ENCODE results near the gene ATF6.

ATF6 gene

DNA sequence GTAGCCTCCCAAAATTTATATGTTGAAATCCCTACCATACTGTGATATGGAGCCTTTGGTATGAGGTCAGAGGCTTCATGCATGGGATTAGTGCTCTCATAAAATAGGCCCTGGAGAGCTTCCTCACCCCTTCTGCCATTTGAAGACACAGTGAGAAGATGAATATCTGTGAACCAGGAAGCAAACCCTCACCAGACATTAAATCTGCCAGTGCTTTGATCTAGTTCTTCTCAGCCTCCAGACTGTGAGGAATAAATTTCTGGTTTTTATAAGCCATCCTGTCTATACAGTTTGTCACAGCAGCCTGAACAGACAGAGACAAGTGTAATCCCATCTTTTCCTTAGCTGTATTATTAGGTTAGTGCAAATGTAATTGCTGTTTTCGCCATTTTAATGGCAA lies 169.1 kb downstream of the ATF6 start:
- DNase-seq (ENCODE audit: low read depth in 1 of 2, low spot score in 1 of 2): no peak

DNA sequence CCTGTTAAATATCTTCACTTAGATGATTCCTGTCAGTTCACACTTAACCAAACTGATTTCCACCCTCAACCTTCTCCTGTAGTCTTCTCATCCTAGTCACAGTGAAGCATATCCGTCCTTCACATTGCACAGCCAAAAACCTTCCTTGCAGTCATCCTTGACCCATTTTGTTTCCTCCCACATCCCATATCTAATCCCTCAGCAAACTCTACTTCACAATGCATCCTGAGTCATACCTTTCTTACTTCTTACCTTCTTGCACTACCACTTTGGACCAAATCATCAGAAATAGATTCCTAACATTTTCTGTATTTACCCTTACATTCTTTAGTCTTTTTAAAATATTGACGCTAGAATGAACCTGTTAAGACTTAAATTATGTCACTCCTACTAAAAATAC lies 170.7 kb downstream of the ATF6 start:
- no peak for DNase-seq (ENCODE audit: low read depth in 1 of 2, low spot score in 1 of 2)

DNA sequence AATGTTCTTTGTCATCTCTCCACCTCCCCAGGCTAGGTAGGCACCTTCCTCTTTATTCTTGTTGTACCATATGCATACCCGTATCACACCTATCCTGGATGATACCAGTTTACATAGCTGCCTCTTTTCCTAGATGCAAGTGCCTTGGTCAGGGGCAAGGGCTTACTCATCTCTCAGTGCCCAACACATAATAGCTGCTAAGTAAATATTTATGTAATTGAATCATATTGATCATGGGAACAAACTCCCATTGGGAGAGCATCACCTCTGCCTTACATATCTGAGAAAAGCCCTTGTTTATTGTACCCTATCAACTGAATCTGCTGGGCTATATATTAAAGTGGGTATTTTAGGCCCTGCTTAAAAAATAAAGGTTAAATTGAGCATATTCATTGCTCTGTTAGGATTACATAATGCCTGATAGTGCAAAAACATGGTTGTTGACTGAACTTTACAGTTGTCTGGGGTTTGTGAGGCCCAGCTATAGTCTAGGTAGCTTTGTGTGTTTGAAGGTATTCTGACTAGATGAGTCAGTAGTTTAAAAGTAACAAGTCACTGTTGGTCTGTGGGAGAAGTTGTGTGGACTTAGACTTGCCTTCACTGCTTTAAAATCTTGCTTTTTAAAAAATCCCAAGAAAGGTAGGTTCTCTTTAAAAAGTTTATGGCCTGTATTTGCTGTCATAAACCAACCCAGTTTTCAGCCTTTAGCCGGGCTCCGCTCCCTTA lies 174.9 kb downstream of the ATF6 start:
- no peak for DNase-seq (ENCODE audit: low read depth in 1 of 2, low spot score in 1 of 2)

DNA sequence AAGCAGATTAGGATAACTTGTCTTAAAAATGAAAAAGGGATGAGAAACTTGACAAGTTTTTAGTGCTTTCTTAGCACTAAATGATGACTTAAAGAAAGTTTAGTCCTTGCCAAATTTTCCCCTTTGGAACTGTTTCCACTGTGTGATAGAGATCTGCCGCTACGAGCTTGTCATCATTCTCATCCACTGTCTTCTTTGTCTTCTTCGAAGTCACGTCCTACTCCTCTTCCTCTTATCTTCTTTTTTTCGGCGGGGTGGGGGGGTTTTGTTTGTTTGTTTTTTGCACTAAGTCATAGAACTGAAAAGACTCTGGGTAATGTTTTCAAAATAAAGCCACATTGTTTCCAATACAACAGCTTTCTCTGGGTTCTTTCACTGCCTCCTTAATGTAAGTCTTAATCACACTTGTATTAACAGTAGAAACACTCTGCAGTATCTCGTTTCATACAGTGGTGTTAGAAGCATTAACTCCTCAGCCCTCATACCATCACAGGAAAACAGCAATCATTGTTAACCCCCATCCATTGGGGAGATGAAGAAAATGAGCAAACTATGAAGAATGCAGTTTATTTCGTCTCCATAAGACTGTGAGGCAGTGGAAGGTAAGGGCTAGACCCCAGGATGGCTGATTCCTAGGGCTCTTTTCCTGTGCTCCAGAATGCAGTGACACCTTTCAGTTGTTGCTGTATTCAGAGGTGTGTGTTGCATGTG lies 175.8 kb downstream of the ATF6 start:
- DNase-seq (ENCODE audit: low read depth in 1 of 2, low spot score in 1 of 2): no peak

DNA sequence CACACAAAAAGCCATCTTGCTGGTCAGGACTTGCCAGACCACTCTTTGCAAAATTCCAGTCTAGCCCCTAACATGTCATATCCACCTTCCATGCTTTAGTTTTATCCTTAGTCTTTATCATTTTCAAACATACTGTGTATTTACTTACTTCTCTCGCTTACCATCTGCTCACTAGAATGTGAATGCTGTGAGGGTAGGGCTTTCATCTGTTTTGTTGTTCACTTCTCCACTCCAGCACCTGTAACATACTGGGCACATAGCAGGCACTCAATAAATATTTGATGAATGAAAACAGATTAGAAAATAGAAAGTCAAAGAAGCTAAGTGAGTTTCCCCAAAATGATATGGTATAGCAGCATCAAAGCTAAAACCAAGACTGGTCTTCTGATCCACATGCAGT lies 177.6 kb downstream of the ATF6 start:
- DNase-seq (ENCODE audit: low read depth in 1 of 2, low spot score in 1 of 2): no peak

DNA sequence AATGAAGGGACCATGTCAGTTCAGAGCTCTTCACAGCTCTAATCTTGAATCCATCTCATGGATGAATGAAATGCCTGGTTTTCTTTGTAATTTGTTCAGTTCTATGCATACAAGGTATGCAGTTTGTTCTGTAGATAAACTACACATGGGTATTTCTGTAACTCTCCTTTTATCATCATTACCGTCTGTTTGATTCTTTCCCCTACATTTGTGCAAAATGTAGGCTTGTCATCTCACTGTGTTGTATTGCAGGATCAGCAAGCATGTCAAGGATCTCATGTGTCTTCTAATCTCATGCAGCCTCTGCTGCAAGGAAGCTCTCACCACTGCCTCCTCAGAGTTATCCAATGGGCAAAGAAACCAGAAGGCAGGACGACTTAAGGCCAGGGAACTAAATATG lies 178.3 kb downstream of the ATF6 start:
- no peak for DNase-seq (ENCODE audit: low read depth in 1 of 2, low spot score in 1 of 2)

DNA sequence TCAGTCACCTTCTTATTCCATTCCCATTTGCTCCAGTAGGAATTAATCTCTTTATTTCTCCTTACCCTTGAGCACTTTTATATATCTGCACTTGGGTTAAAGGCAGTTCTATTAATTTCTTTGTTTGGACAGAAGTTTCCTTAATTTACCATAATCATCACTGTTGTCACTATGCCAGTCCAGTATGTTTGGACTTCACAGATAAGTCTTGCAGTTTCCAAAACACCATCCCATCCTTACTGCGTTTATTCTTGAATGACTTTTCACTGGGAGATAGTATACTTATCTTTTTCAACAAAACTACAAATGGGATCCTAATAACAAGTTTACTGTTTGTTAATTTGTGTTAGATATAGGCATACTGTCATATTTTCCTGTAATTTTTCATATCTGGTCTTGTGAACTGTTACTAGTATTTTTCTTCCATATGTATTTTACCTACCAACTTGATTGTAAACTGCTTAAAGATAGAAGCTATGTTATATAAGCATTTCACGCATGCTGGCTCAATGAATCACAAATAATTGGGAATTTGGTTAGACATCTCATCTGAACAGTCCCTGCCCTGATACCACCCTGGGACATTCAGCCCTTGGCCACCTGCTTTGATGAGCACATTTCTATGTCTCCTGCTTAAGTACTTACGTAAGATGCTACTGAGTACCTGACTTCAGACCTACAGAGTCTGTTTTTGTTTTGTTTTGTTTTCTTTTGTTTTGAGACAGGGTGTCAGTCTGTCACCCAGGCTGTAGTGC lies 179.4 kb downstream of the ATF6 start:
- DNase-seq (ENCODE audit: low read depth in 1 of 2, low spot score in 1 of 2): no peak

DNA sequence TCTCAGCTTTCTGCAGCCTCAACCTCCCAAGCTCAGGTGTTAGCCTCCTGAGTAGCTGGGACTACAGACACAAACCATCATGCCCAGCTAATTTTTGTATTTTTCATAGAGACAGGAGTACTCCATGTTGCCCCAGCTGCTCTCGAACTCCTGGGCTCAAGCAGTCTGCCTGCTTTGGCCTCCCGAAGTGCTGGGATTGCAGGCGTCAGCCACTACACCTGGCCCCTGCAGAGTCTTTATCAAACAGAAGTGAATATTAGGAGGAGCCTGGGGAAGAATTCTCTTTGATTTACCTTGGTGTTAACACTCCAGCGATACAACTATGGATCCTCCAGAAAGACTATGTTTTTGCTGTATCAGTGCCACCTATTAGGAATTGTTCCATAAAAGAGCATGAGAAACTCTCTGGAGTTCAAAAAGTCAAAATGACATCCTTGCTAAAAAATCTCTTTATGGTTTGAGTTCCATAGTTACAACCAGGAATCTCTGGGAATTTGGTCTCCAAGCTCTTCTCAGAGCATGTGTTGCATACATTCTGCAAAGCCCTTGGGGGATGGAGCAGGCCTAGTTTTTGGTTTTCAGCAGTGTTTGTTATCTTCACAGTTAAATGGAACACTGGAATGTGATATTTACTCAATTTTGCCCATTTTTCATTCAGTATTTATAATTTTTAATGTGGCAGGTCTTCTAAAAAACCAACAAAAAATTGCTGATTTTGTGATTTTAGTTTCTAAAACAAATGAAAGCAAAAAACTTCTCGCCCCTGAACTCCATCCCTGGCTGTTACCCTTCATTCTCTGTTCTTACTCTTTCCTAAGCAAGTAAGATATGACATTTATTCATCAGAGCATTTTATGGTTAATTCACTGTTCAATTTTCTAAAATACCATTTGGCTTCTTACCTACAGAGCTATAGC lies 180.2 kb downstream of the ATF6 start:
- no peak for DNase-seq (ENCODE audit: low read depth in 1 of 2, low spot score in 1 of 2)

DNA sequence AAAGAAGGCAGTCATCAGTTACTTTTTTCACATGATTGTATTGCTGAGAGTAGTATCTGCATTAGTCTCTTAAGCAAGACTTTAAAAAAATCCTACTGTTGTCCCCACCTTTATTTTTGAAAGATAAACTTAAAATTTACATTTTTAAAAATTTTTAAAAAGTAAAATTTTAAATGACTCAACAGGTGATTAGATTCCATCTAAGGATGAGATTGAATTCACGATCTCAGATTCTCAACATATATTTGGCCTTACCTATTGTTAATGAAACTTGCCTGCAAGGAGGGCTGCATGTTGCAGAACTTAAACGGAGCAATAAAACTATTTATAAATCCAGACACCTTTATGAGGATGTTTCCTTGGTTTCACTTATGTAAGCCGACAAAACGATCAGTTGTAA lies 182.3 kb downstream of the ATF6 start:
- no peak for DNase-seq (ENCODE audit: low read depth in 1 of 2, low spot score in 1 of 2)

DNA sequence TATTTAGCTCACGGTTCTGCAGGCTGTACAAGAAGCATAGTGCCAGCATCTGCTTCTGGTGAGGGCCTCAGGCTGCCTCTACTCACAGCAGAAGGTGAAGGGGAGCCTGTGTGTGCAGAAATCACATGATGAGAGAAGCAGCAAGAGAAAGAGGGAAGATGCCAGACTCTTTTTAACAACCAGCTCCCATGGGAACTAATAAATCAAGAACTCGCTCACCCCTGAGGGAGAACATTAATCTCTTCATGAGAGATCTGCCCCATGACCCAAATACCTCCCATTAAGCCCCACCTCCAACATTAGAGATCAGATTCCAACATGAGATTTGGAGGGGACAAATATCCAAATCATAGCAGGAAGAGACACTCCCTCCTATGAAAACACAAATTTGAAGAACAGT lies 183.4 kb downstream of the ATF6 start:
- no peak for DNase-seq (ENCODE audit: low read depth in 1 of 2, low spot score in 1 of 2)

DNA sequence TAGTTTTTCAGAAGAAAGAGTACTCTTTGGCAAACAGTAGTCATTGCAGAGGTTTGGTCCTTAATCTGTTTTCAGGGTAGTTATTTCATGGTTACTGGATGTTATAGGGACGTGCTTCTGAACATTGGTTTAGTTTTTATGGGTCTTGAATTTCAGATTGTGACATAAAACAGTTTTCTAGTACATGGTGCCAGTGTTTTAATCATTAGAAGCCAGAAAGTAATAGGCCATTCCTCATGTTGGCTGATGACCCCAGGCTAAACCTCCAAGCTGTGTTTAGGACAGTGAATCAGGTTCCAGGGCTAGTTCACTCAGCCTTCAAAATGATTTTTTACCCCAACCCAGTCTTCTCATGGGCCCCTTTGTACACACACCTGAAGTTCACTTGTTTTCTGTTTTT lies 184.3 kb downstream of the ATF6 start:
- DNase-seq (ENCODE audit: low read depth in 1 of 2, low spot score in 1 of 2): no peak

DNA sequence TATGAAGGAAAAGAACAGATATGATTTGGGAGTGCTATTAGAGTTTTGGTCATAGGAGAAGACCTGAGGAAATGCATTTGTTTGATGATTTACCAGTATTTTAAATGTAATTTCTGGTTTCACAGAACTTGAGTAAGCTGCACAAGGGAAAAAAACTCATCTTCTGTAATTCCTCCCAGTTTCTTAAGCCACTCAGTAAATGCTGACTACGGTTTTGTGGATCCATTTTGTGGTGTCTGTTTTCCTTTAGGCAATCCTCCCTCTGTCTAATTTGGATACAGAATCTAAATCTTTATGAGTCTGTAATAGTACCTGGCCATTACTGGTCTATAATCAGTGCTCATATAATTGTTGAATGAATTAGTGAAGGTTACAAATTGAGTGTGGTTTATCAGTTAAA lies 185.5 kb downstream of the ATF6 start:
- DNase-seq (ENCODE audit: low read depth in 1 of 2, low spot score in 1 of 2): no peak

DNA sequence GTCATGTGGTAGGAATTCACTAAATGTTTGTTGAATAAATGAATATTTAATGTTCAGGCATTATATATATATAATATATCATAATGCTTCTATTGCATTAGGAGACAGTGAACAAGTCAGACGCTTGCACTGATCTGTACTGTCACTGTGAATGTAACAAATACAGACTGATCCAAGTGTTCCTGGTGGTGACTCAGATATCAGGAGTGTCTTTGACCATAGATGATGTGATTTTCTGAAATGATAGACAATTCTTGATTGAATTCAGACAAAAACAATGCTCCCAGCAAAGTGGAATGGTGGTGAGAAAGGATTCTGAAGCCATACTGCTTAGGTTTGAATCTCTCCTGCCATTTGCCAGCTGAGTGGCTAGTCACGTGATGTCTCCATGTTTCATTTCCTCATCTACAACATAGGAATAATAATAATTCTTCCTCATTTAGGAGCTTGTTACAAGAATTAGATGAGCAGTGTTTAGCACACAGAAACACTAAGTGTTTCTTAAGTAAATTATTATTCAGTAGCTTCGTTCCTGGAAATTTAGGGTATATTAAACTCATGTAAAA lies 186.6 kb downstream of the ATF6 start:
- no peak for DNase-seq (ENCODE audit: low read depth in 1 of 2, low spot score in 1 of 2)

DNA sequence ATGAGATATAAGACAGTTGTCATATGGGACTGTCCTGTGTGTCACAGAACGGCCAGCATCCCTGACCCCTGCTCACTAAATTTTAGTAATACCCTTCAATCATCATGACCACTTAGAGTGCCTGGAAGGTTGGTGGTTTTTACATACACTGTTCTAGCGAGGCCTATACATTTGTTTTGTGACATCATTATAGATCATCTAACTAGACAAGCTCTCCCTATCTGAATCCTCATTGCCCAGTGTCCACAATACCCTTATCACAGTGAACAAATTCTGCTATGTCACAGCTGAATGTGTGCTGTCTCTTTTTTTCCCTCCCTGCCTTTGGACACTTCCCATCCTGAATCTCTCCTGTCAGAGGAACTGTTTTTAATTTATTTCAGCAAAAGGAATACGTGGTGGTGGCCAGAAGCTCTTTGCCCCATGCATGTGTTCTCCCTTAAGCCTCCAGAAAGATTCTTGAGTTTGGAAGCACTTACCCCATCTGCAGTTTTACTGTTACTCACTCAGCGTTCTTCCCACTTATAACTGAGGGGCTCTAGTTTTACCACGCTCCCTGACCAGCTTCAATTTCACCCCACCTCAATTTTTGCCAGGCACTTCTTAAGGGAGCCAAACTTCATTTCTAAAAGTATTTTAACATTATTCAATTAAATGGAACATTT lies 187.3 kb downstream of the ATF6 start:
- DNase-seq (ENCODE audit: low read depth in 1 of 2, low spot score in 1 of 2): no peak

DNA sequence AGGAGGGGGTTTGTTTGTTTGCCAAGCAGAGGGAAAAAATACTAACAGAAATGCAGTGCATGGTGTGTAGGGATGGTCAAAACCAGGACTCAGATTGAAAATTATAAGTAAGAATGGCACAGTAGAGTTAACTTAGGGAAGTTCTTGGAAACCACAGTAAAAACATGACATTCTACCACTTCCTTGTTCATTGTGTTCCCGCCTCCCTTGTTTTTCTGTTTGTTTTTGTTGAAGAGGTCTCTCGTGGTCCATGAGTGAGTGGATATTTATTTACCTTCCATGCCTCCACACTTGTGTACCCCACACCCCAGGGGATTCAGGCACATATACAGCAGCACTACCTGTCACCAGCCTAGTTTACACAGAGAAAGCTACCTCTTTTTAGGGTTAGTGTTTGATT lies 187.9 kb downstream of the ATF6 start:
- DNase-seq (ENCODE audit: low read depth in 1 of 2, low spot score in 1 of 2): no peak

DNA sequence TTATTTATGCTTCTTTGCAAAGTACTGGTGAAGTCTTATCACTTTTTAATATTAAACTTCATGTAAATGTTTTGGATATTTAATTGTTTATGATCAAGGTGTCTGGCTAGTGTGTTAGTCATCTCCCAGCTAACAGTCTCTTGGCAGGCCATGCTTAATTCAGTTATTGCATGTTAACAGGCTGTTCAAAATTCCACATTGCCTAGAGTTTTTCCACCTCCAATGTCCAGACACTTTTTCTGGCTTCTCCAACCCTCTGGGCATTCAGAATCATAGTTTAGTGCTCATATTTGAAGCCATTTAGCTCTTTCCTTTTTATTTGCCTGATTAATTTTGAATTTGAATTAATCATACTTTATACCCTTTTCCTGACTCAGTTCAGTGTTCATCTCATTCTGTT lies 188.3 kb downstream of the ATF6 start:
- no peak for DNase-seq (ENCODE audit: low read depth in 1 of 2, low spot score in 1 of 2)

DNA sequence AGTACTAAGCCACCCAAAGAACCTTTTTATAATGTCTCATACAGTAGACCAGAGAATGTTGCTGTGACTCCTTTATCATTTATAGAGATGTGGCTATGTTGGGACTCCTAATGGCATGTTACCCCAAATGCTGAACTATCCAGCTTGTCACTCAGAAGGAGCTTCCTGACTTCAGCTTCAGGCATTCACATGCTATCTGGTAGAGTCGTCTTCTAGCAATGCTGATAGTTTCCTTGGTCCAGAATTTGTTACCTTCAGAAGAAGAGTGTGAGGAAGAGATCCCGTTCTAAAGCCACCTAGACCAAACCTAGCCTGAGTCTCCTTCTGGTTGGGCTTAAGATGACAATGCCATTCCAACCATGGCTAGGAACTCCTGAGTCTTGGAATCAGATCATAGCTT lies 189.5 kb downstream of the ATF6 start:
- DNase-seq (ENCODE audit: low read depth in 1 of 2, low spot score in 1 of 2): no peak

DNA sequence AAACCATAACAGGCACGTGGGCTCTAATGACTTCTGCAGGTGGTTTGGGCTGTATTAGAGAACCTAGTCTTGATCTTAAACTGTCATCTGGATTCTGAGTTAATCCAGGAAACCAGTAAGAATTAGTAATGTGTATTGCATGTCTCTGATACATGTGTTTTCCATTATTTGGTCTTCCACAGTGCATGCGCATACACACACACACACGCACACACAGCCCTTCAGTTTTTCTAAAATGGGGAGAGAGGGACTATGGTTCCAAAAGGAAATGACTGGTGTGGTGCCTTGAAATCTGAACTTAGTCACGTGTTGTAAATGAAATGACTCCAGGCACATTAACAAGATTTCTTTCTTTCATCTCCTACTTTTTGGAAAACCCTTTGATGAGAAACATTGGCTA lies 190.0 kb downstream of the ATF6 start:
- no peak for DNase-seq (ENCODE audit: low read depth in 1 of 2, low spot score in 1 of 2)

DNA sequence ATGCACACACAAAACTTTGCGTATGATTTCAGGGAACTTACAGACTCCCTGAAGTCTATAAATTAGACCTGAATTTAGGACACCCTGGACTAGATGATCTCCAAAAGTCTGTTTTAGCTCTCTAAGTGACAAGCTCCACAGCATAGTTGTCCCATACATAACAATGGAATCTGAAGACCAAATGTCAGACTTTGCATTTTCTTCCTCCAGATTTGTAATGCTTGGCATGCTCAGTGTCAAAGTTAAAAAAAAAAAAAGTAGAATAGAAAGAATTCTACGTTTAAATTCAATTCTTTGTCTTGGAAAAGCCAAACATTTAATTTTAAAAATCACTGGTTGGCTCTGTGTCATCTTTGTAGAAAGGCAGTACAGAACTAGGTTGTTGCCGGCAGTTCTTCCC lies 190.8 kb downstream of the ATF6 start:
- DNase-seq (ENCODE audit: low read depth in 1 of 2, low spot score in 1 of 2): no peak

DNA sequence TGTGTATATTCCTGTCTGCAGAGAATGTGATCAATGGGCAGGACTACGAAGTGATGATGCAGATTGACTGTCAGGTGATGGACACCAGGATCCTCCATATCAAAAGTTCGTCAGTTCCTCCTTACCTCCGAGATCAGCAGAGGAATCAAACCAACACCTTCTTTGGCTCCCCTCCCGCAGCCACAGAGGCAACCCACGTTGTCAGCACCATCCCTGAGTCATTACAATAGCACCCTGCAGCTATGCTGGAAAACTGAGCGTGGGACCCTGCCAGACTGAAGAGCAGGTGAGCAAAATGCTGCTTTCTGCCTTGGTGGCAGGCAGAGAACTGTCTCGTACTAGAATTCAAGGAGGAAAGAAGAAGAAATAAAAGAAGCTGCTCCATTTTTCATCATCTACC lies 192.3 kb downstream of the ATF6 start:
- no peak for DNase-seq (ENCODE audit: low read depth in 1 of 2, low spot score in 1 of 2)

Data from stimulated activated CD4-positive, alpha-beta T cell treated with anti-CD3 and anti-CD28 coated beads, Interleukin-15, amount 100 ng/mL, for 1 hour (primary cell).